Neural progenitor cell (in vitro differentiated cells): ENCODE results near the gene B4GALT4.

ENCODE experiments used
- EZH2 ChIP-seq: fragments of 200-600 bp; sonication (generic); IDR thresholded peaks from 2 replicates; pipeline ENCODE4 v1.6.1; 2017; ENCODE audit warnings: antibody characterized with exemption, mild to moderate bottlenecking, moderate library complexity
- EZH2phosphoT487 ChIP-seq: fragments of 200-600 bp; sonication (generic); IDR thresholded peaks from 2 replicates; pipeline ENCODE4 v1.6.1; 2017; ENCODE audit warnings: antibody characterized with exemption
- TF ChIP-seq, protein P1 (sequence below): fragments of 200-600 bp; sonication (generic); IDR thresholded peaks from 2 replicates; pipeline ENCODE4 v1.5.1; 2017; ENCODE audit warnings: antibody characterized with exemption, mild to moderate bottlenecking

DNA sequence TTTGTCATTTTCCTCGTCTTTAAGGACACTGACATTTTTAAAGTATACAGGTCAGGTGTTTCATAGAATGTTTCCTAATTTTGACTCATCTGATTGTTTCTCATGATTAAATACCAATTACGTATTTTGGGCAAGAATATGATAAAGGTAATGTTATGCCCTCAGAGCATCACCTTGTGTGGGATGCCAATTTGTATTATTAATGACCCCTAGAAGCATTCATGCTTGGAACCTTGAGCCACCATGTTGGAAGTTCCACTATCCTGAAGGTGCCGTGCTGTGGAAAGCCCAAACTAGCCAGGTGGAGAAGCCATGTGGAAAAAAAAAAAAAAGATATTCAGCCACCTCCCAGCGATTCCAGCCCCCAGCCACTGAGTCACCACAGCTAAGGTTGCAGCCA lies 19.1 kb upstream of the B4GALT4 start:
- TF ChIP-seq EZH2phosphoT487 (no peak), EZH2 (no peak)
- TF ChIP-seq, protein P1, sequence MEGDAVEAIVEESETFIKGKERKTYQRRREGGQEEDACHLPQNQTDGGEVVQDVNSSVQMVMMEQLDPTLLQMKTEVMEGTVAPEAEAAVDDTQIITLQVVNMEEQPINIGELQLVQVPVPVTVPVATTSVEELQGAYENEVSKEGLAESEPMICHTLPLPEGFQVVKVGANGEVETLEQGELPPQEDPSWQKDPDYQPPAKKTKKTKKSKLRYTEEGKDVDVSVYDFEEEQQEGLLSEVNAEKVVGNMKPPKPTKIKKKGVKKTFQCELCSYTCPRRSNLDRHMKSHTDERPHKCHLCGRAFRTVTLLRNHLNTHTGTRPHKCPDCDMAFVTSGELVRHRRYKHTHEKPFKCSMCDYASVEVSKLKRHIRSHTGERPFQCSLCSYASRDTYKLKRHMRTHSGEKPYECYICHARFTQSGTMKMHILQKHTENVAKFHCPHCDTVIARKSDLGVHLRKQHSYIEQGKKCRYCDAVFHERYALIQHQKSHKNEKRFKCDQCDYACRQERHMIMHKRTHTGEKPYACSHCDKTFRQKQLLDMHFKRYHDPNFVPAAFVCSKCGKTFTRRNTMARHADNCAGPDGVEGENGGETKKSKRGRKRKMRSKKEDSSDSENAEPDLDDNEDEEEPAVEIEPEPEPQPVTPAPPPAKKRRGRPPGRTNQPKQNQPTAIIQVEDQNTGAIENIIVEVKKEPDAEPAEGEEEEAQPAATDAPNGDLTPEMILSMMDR: no peak
